Measurements from ENCODE around the gene SLC22A5. TPM values are rescaled to one million over a fixed set of nuclear protein-coding genes. Genes with fewer than 3 reads are reported as not detected.

Gene SLC22A5
- total and polyA plus RNA-seq, 2 donors (not counting 1 experiment from before 2014, with no cell fraction given), result 5.7 to 12.9 TPM

GRCh38 chr5:132435447-132435846 is 65.9 kb downstream of the SLC22A5 start:
- peaks cover 64% of the 10 kb centered on the region for H4K20me1 ChIP-seq (ENCODE audit: control insufficient read depth, insufficient read depth, low read length, poor library complexity, severe bottlenecking)
- ChIA-PET CTCF (interaction anchor here (0.6 to 5.6 kb wide), 2 partner anchors 8 to 1544 kb away, joined by 3 to 43 read pairs; no protein-coding TSS in a partner anchor), POLR2A (interaction anchor here (0.8 kb wide), 1 partner anchor 60 kb away, joined by 4 read pairs; no protein-coding TSS in a partner anchor)
- Mint-ChIP-seq H3K4me1 (peaks cover 77% of the 10 kb centered on the region), H3K27ac (peak overlapping the region; percentile 74), H3K4me3 (no peak overlapping the region), H3K9me3 (ENCODE audit: insufficient read depth) (no peaks in the 10 kb centered on the region), H3K27me3 (no peaks in the 10 kb centered on the region)
- no peak overlapping the region for H3K4me2 ChIP-seq (replicated peaks; ENCODE audit: low read depth, low read length, poor library complexity, severe bottlenecking)
- peaks cover 0 to 40% of the 10 kb centered on the region in 2 experiments for H3K36me3 ChIP-seq (replicated peaks in 1 of 2; ENCODE audit: control extremely low read depth in 1 of 2, control insufficient read depth in 1 of 2, extremely low read depth in 1 of 2, insufficient read depth in 2 of 2, low read length in 1 of 2)
- intact Hi-C loops (cut with micrococcal nuclease), result no loop called here
- no peak overlapping the region for H3K4me3 ChIP-seq (ENCODE audit: control extremely low read depth in 1 of 5, extremely low read depth in 1 of 5, insufficient read depth in 1 of 5, low read depth in 2 of 5, low read length in 4 of 5)
- H2AFZ ChIP-seq (ENCODE audit: insufficient read depth, low read depth, low read length, poor library complexity, severe bottlenecking), result no peak overlapping the region
- H3K27me3 ChIP-seq (replicated peaks in 1 of 4; ENCODE audit: control extremely low read depth in 1 of 4, control insufficient read depth in 3 of 4, insufficient read depth in 4 of 4, low read length in 3 of 4), result no peaks in the 10 kb centered on the region
- ATAC-seq (ENCODE audit: low read depth) (no peak), DNase-seq (no peak)
- 95% methylated on average over 2 of the region's 2 CpGs for WGBS (ENCODE audit: insufficient coverage)
- no peaks in the 10 kb centered on the region for H3K9me3 ChIP-seq (ENCODE audit: control extremely low read depth in 1 of 3, control insufficient read depth in 2 of 3, insufficient read depth in 1 of 3, low read length in 2 of 3)
- no peak overlapping the region for H3K9ac ChIP-seq (ENCODE audit: low read length)
- peaks cover 98% of the 10 kb centered on the region for H3K79me2 ChIP-seq (ENCODE audit: control insufficient read depth, insufficient read depth, low read length)
- peaks cover 42 to 58% of the 10 kb centered on the region in 2 donors for H3K4me1 ChIP-seq (ENCODE audit: control insufficient read depth in 2 of 2, insufficient read depth in 2 of 2, low read length in 2 of 2)
- no peak overlapping the region for H3K27ac ChIP-seq (ENCODE audit: low read length in 2 of 2)
- TF ChIP-seq EZH2 (IDR thresholded peaks at IDR 0.05; ENCODE audit: borderline replicate concordance, insufficient read depth, low read depth, low read length, poor library complexity, severe bottlenecking), result no peak
- TF ChIP-seq, protein P1, sequence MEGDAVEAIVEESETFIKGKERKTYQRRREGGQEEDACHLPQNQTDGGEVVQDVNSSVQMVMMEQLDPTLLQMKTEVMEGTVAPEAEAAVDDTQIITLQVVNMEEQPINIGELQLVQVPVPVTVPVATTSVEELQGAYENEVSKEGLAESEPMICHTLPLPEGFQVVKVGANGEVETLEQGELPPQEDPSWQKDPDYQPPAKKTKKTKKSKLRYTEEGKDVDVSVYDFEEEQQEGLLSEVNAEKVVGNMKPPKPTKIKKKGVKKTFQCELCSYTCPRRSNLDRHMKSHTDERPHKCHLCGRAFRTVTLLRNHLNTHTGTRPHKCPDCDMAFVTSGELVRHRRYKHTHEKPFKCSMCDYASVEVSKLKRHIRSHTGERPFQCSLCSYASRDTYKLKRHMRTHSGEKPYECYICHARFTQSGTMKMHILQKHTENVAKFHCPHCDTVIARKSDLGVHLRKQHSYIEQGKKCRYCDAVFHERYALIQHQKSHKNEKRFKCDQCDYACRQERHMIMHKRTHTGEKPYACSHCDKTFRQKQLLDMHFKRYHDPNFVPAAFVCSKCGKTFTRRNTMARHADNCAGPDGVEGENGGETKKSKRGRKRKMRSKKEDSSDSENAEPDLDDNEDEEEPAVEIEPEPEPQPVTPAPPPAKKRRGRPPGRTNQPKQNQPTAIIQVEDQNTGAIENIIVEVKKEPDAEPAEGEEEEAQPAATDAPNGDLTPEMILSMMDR (IDR thresholded peaks at IDR 0.05), result no peak

GRCh38 chr5:132435886-132436285 is 66.4 kb downstream of the SLC22A5 start:
- intact Hi-C loops (cut with micrococcal nuclease), result loop anchor here (2.0 kb wide), 1 partner anchor 21 kb away; no protein-coding TSS in a partner anchor
- no peaks in the 10 kb centered on the region for H3K9me3 Mint-ChIP-seq (ENCODE audit: insufficient read depth)
- TF ChIP-seq, protein P1 (IDR thresholded peaks at IDR 0.05), result no peak
- TF ChIP-seq EZH2 (IDR thresholded peaks at IDR 0.05; ENCODE audit: borderline replicate concordance, insufficient read depth, low read depth, low read length, poor library complexity, severe bottlenecking), result no peak
- POLR2A ChIA-PET, result interaction anchor here (0.8 to 1.3 kb wide), 2 partner anchors 39 to 60 kb away, joined by 3 to 4 read pairs; no protein-coding TSS in a partner anchor
- DNase-seq, result no peak
- H3K36me3 ChIP-seq (replicated peaks in 1 of 2; ENCODE audit: control extremely low read depth in 1 of 2, control insufficient read depth in 1 of 2, extremely low read depth in 1 of 2, insufficient read depth in 2 of 2, low read length in 1 of 2), result peaks cover 0 to 38% of the 10 kb centered on the region in 2 experiments
- H3K9me3 ChIP-seq (ENCODE audit: control extremely low read depth in 1 of 3, control insufficient read depth in 2 of 3, insufficient read depth in 1 of 3, low read length in 2 of 3), result no peaks in the 10 kb centered on the region
- H3K9ac ChIP-seq (ENCODE audit: low read length), result no peak overlapping the region
- H3K4me1 Mint-ChIP-seq, result peaks cover 75% of the 10 kb centered on the region
- H3K27ac Mint-ChIP-seq, result no peak overlapping the region
- H3K4me3 Mint-ChIP-seq, result no peak overlapping the region
- ATAC-seq (ENCODE audit: low read depth), result no peak
- WGBS (ENCODE audit: insufficient coverage), result 100% methylated on average over 2 of the region's 2 CpGs
- CTCF ChIA-PET, result interaction anchor here (5.6 kb wide), 1 partner anchor 9 kb away, joined by 43 read pairs; no protein-coding TSS in a partner anchor
- no peak overlapping the region for H3K27ac ChIP-seq (ENCODE audit: low read length in 2 of 2)
- H3K4me1 ChIP-seq (ENCODE audit: control insufficient read depth in 2 of 2, insufficient read depth in 2 of 2, low read length in 2 of 2), result peaks cover 39 to 54% of the 10 kb centered on the region in 2 donors
- H3K79me2 ChIP-seq (ENCODE audit: control insufficient read depth, insufficient read depth, low read length), result peaks cover 98% of the 10 kb centered on the region
- no peaks in the 10 kb centered on the region for H3K27me3 Mint-ChIP-seq
- no peak overlapping the region for H3K4me2 ChIP-seq (replicated peaks; ENCODE audit: low read depth, low read length, poor library complexity, severe bottlenecking)
- H2AFZ ChIP-seq (ENCODE audit: insufficient read depth, low read depth, low read length, poor library complexity, severe bottlenecking), result no peak overlapping the region
- H4K20me1 ChIP-seq (ENCODE audit: control insufficient read depth, insufficient read depth, low read length, poor library complexity, severe bottlenecking), result peaks cover 62% of the 10 kb centered on the region
- no peaks in the 10 kb centered on the region for H3K27me3 ChIP-seq (replicated peaks in 1 of 4; ENCODE audit: control extremely low read depth in 1 of 4, control insufficient read depth in 3 of 4, insufficient read depth in 4 of 4, low read length in 3 of 4)
- no peak overlapping the region for H3K4me3 ChIP-seq (ENCODE audit: control extremely low read depth in 1 of 5, extremely low read depth in 1 of 5, insufficient read depth in 1 of 5, low read depth in 2 of 5, low read length in 4 of 5)
